Inflammatory macrophage treated with lipopolysaccharide for 4 hours (primary cell): ENCODE results near the gene TCOF1.

Experiments
- DNase-seq: peaks from one replicate; pipeline ENCODE4 v3.0.0-alpha.2; 2020

Gene TCOF1

GRCh38 chr5:150394131-150394530, 36.6 kb downstream of the TCOF1 start:
- DNase-seq = no peak

GRCh38 chr5:150394912-150395687, 37.6 kb downstream of the TCOF1 start:
- DNase-seq = no peak

DNA sequence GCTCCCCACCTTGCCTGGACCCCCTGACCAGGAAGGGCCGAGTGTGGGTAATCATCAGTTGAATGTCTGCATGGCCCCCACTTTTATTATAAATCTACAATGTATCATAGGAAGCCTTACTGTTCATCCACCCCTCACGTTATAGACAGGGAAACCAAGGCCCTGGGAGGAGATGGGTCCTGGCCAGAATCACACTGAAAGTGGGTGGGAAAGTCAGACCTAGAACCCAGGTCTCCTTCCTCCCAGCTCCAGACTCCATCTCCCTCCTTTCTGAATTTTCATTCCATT, 38.1 kb downstream of the TCOF1 start:
- DNase-seq = no peak

GRCh38 chr5:150396267-150396666, 38.8 kb downstream of the TCOF1 start:
- DNase-seq = no peak

DNA sequence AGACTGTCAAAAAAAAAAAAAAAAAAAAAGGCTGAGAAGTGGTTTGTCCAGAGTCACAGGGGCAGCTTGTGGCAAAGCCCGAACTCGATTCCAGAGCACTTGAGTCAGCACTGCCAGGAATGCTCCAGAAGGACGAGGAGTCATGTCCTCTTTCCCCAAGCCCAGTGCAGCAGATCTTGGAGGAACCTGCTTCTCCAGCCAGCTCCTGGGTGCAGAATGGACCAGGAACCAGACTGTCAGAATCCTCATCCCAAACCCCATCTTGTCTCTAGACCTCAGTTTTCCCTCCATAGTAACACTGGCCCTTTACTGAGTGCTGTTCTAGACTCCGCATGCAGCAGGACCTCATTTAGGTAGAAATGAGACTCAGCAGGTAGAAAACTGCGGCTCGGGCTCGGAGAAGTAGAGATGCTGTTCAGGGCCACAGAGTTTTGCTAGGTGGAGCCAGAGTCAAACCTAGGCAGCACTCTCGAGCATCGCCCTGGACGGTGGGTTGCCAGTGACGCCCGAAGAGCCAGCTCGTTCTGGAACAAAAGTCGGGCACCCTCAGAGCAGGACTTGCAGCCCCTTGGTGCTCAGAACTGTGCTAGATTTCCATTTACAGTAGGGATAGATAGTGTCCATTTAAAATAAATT, 39.8 kb downstream of the TCOF1 start:
- no peak for DNase-seq

DNA sequence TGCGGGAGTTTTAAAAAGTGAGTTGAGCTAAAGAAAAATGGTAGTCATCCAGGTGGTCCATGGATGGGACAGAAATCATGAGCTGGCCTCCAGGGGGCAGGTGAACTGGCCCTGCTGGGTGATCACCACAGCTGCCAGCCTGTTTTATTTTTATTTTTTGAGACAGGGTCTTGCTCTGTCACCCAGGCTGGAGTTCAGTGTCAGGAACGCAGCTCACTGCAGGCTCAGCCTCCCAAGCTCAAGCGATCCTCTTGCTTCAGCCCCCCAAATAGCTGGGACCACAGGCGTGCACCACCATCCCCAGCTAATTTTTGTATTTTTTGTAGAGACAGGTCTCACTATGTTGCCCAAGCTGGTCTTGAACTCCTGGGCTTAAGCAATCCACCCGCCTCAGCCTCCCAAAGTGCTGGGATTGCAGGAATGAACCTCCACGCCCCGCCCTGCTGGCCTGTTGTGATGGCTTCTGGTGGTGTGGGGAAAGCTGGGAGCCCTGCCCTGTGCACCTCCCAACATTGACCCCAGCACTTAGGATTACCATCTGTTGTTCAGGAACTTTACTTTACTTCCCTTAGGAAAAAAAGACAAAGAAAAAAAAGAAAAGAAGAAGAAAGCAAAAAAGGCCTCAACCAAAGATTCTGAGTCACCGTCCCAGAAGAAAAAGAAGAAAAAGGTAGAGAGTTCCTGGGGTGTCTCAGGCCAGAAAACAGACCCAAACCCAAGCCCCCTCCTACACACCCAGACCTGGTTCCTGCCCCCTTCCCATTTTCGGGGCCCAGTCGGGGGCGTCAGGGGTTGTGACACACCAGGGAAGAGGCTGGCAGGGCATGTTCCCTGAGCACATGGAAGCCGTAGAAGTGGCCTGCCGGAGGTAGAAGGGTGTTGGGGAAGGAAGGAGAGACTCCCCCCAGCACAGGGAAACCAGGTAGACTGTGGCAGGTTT, 40.6 kb downstream of the TCOF1 start:
- no peak for DNase-seq

- DNase-seq = no peak
Measured at GRCh38 chr5:150398722-150399523, 41.4 kb downstream of the TCOF1 start.

DNA sequence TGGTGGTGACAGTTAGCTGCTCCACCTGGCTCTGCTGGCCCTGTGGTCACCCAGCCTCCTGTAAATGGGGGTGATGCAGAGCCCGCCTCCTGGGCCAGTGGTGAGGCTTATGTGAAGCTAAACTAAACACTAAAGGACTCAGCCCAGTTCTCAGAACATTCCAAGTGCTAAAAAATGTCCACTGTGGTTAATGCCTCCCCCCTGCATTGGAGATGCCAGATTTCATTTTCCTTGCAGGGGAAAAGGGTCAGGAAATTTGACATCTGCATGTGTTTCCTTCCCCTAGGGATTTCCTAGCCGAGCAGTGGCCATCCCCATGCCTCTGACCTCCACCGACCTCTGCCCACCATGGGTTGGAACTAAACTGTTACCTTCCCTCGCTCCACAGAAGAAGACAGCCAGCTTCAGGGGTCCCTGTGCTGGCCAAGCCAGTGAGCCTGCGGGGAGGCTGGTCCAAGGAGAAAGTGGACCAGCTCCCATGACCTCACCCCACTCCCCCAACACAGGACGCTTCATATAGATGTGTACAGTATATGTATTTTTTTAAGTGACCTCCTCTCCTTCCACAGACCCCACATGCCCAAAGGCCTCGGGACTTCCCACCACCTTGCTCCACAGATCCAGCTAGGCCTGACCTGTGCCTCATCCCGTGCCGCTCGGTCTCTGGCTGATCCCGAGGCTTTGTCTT, 42.2 kb downstream of the TCOF1 start:
- no peak for DNase-seq

DNA sequence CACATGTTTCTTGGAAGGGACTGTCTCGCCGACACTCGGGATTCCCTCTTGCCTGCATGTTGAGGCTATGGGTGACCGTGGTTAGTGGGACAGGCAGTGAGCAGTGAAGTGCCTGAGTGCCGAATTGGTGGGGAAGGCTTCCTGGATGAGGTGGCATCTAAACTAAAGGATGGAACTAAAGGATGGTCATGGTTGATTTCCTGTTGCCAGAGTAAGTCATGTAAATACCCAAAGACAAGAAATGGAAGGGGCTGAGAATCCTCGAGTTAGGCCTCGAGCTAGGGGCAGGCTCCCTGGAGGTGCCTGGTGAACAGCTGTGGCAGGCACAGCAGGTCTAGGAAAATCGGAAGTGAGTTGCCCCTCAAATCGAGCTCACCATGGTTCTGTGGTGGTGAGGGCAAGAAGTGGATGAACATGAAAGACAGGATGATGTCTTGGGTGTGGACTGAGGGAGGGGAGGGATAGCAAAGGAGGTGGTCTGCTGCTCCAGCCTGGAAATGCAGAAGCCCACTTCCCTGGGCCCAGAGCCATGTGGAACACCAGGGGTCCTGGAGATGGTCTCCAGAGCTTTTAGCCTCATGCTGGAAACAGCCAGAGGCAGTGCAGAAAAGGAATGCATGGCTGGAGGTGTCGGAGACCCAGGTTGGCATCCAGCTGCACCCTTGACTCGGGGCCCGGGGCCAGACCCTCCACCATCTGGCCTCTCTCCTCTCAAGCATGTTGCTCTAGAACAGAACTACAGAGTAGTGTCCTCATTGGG, 43.0 kb downstream of the TCOF1 start:
- DNase-seq = no peak

GRCh38 chr5:150401076-150401375, 43.5 kb downstream of the TCOF1 start:
- no peak for DNase-seq

DNA sequence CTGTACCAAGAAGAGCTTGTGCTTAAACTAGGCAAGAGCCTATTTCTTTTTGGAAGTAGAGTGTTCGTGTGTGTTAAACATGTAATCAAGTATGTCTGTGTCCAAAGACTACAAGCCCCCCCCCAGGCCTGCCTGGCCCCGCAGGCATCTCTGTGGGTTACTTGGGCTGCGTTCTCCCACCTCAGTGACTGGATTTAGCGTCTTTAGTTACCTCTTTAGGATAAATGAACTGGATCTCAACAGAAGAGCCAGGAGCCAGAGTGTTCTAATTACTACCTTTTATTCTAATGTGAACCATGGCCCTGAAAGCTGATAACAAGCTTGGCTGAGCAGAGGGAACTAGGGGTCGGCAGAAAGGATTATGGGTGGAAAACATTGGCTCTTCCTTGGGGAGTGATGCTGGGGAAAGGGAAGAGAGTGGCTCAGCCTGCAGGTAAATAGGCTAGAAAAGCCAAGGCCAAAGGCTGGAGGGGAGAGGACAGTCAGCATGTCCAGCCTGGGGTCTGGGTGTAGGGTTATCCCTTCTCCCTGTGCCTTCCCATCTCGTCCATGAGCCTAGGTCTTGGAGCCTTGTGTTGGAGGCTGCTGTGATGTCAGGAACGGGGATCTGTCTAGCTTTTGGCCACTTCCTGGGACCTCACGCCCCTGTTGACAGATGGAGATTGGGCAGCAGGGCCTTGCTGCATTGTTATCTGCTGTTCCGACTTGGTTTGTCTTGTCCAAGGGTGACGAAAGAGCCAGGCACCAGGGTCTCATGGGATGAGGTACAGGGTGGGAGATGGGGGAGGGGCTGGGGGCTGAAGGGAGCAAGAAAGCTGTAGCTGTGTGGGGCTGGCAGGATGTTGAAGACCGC, 44.1 kb downstream of the TCOF1 start:
- no peak for DNase-seq

GRCh38 chr5:150402229-150402773, 44.8 kb downstream of the TCOF1 start:
- no peak for DNase-seq

GRCh38 chr5:150402901-150403342, 45.4 kb downstream of the TCOF1 start:
- DNase-seq = no peak

DNA sequence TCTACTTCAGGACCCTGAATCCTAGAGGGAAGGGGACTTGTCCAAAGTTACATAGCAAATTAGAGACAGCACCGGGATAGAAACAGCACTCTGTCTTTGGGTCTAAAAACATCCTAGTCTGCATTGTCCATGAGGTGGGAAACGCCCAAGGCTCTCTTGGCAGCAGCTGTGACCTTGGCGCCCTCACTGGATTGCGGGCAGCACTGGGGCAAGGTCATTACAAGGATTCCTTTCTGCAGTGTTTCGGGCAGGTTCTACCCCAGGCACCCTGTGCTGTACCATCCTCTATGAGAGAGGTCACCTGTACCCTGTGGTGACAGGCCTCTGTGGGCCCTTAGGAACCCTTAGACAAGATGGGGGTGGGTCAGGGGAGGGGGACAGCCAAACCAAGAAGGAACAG, 46.6 kb downstream of the TCOF1 start:
- DNase-seq = no peak

- no peak for DNase-seq
Measured at GRCh38 chr5:150404535-150404934, 47.0 kb downstream of the TCOF1 start.

DNA sequence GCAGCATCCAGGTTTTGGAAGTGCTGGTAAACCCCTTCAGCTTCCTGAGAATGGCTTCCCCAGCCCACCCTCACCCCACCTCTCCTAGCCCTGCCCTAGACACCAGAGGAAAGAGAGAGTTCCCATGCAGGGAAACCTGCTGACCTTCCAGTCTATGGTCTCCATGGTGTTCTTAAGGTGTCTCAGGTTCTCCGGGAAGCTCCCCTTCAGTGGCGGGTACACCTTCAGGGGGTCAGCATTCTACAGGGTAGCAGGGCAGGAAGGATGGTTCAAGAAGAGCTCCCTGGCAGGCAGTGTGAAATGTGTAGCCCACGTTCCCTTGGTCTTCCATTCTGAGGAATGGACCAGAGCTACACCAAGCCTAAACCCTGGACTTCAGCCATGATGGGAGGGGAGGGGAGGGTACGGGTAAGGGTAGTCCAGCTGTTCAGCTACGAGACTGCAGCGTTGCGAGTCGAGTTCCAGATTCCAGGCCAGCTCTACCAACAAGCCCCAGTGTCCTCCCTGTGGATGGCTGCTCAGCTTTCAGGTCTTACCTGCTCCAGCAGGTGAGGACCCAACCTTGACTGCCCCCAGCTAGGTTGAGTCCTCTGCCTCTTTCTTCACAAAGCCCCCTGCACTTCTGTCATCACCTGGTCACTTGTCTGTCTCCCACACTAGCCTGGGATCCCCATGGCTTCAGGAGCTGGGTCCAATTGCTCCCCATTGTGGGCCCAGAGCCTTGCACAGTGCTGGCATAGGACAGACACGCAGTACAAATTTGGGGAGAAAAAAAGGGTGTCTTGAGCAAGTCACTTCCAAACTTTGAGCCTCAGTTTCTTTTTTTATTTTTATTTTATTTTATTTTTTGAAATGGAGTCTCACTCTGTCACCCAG, 47.7 kb downstream of the TCOF1 start:
- no peak for DNase-seq

- no peak for DNase-seq
Measured at GRCh38 chr5:150406103-150406722, 48.7 kb downstream of the TCOF1 start.

- no peak for DNase-seq
Measured at GRCh38 chr5:150406723-150407095, 49.2 kb downstream of the TCOF1 start.
